Measurements from ENCODE around the gene C1orf115. TPM values are rescaled to one million over a fixed set of nuclear protein-coding genes. Genes with fewer than 3 reads are reported as not detected.

Gene C1orf115
- polyA plus RNA-seq, 1 donor (not counting 4 experiments of a cell fraction or from before 2014, with no cell fraction given) = 0.72 TPM

- FAIRE-seq = no peak
- H3K9ac ChIP-seq (ENCODE audit: control insufficient read depth, extremely low read depth, insufficient read depth, low read length) = no peak overlapping the region
- H3K36me3 ChIP-seq (ENCODE audit: control insufficient read depth in 2 of 2, extremely low read depth in 1 of 2, insufficient read depth in 2 of 2, low read length in 2 of 2) = peaks cover 3 to 8% of the 10 kb centered on the region in 2 experiments
- H2AFZ ChIP-seq (ENCODE audit: control insufficient read depth, low read length) = no peak overlapping the region
- no peaks in the 10 kb centered on the region for H4K20me1 ChIP-seq (ENCODE audit: control insufficient read depth, extremely low read depth, insufficient read depth, low read length)
- dilution Hi-C loops (cut with MboI; ENCODE audit: extremely low pct_ligation_motif_present, low sequenced_read_pairs) = no loop called here
- H3K4me2 ChIP-seq (ENCODE audit: control insufficient read depth, extremely low read depth, insufficient read depth, low read depth, low read length) = no peak overlapping the region
- H3K27me3 ChIP-seq (ENCODE audit: control insufficient read depth, extremely low read depth, insufficient read depth, low read length) = no peaks in the 10 kb centered on the region
- DNase-seq (ENCODE audit: low read depth, low spot score) = no peak
- H3K4me3 ChIP-seq (ENCODE audit: control insufficient read depth in 2 of 3, extremely low read depth in 1 of 3, insufficient read depth in 2 of 3, low read depth in 1 of 3, low read length in 3 of 3) = no peak overlapping the region
- H3K79me2 ChIP-seq (ENCODE audit: control insufficient read depth, insufficient read depth, low read length) = no peaks in the 10 kb centered on the region
- no peaks in the 10 kb centered on the region for H3K9me1 ChIP-seq (ENCODE audit: control insufficient read depth, extremely low read depth, insufficient read depth, low read length)
- no peaks in the 10 kb centered on the region for H3K4me1 ChIP-seq (ENCODE audit: control insufficient read depth, extremely low read depth, insufficient read depth, low read length)
- H3K27ac ChIP-seq (ENCODE audit: control insufficient read depth, insufficient read depth, low read length) = no peak overlapping the region
- TF ChIP-seq CTCF (optimal IDR thresholded peaks at IDR 0.05 in 1 of 3, IDR thresholded peaks at IDR 0.05 in 1 of 3, conservative IDR thresholded peaks at IDR 0.05 in 1 of 3; ENCODE audit: extremely low read depth in 1 of 3, insufficient read depth in 2 of 3, low read length in 3 of 3) (no peak), EZH2 (IDR thresholded peaks at IDR 0.05; ENCODE audit: low read length) (no peak)
- no peaks in the 10 kb centered on the region for H3K9me3 ChIP-seq (ENCODE audit: control insufficient read depth, low read depth, low read length)
Measured at GRCh38 chr1:220655961-220656740, 34.0 kb upstream of the C1orf115 start.

GRCh38 chr1:220666349-220666748 is 23.8 kb upstream of the C1orf115 start:
- H3K4me3 ChIP-seq (ENCODE audit: control insufficient read depth in 2 of 3, extremely low read depth in 1 of 3, insufficient read depth in 2 of 3, low read depth in 1 of 3, low read length in 3 of 3) = no peak overlapping the region
- H2AFZ ChIP-seq (ENCODE audit: control insufficient read depth, low read length) = no peak overlapping the region
- dilution Hi-C loops (cut with MboI; ENCODE audit: extremely low pct_ligation_motif_present, low sequenced_read_pairs) = no loop called here
- peaks cover 3 to 5% of the 10 kb centered on the region in 2 experiments for H3K36me3 ChIP-seq (ENCODE audit: control insufficient read depth in 2 of 2, extremely low read depth in 1 of 2, insufficient read depth in 2 of 2, low read length in 2 of 2)
- no peak overlapping the region for H3K27ac ChIP-seq (ENCODE audit: control insufficient read depth, insufficient read depth, low read length)
- no peak overlapping the region for H3K9ac ChIP-seq (ENCODE audit: control insufficient read depth, extremely low read depth, insufficient read depth, low read length)
- H3K27me3 ChIP-seq (ENCODE audit: control insufficient read depth, extremely low read depth, insufficient read depth, low read length) = no peaks in the 10 kb centered on the region
- no peaks in the 10 kb centered on the region for H4K20me1 ChIP-seq (ENCODE audit: control insufficient read depth, extremely low read depth, insufficient read depth, low read length)
- no peak overlapping the region for H3K4me2 ChIP-seq (ENCODE audit: control insufficient read depth, extremely low read depth, insufficient read depth, low read depth, low read length)
- H3K9me1 ChIP-seq (ENCODE audit: control insufficient read depth, extremely low read depth, insufficient read depth, low read length) = no peaks in the 10 kb centered on the region
- FAIRE-seq (no peak), DNase-seq (ENCODE audit: low read depth, low spot score) (no peak)
- H3K4me1 ChIP-seq (ENCODE audit: control insufficient read depth, extremely low read depth, insufficient read depth, low read length) = no peaks in the 10 kb centered on the region
- H3K79me2 ChIP-seq (ENCODE audit: control insufficient read depth, insufficient read depth, low read length) = no peaks in the 10 kb centered on the region
- TF ChIP-seq CTCF (optimal IDR thresholded peaks at IDR 0.05 in 1 of 3, IDR thresholded peaks at IDR 0.05 in 1 of 3, conservative IDR thresholded peaks at IDR 0.05 in 1 of 3; ENCODE audit: extremely low read depth in 1 of 3, insufficient read depth in 2 of 3, low read length in 3 of 3) (no peak), EZH2 (IDR thresholded peaks at IDR 0.05; ENCODE audit: low read length) (no peak)
- H3K9me3 ChIP-seq (ENCODE audit: control insufficient read depth, low read depth, low read length) = no peaks in the 10 kb centered on the region

All from keratinocyte (primary cell).